Spleen (tissue), 3 donors: ENCODE data around the gene P2RX4.
A peak's percentile ranks its signal among the peaks of the same experiment; 100 is the strongest.

Experiments
- POLR2A ChIP-seq, 3 donors: fragments of 450-650 bp; IDR thresholded peaks; one replicate each; pipeline ENCODE4 v1.5.1; 2017; ENCODE audit warnings: antibody characterized with exemption in 3 of 3, mild to moderate bottlenecking in 1 of 3
- POLR2AphosphoS5 ChIP-seq, 3 donors: sonication (generic); formaldehyde crosslinking; IDR thresholded peaks; one replicate each; pipeline ENCODE4 v1.5.1; 2017; ENCODE audit warnings: antibody characterized with exemption in 3 of 3

DNA sequence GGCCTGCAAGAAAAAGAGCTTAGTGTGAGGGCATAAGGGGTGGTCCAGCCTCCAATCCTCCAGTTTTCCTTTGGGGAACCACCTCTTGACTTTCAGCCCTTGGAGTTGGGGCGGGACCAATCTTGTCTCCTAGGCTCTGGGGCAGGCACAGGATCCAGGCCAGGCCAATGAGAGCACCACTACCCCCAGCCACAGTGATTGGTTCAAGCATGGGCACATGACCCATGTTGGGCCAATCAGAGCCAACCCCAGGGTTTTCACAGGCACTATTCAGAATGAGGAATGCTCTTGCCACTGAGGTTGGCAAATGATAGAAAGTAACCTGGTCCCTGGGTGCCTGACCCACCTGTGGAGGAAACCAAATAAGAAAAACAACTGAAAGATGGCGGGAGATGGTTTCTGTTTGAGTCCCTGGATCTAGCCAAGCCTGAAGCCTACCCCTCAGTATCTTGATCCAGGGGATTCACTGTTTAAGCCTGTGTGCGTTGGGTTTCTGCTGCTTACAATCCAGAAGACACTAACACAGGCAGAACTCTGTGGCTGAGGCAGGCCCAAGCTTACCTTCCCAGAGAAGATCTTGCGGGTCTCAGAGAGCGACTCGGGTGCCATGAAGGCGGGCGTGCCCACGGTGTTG lies 42.9 kb downstream of the P2RX4 start:
- TF ChIP-seq POLR2AphosphoS5 (IDR thresholded peaks at IDR 0.05) (peak in 1 of 3 donors; percentile 1), POLR2A (IDR thresholded peaks at IDR 0.05) (no peak)
